ENCODE results near the gene LTO1.

LTO1 gene

DNA sequence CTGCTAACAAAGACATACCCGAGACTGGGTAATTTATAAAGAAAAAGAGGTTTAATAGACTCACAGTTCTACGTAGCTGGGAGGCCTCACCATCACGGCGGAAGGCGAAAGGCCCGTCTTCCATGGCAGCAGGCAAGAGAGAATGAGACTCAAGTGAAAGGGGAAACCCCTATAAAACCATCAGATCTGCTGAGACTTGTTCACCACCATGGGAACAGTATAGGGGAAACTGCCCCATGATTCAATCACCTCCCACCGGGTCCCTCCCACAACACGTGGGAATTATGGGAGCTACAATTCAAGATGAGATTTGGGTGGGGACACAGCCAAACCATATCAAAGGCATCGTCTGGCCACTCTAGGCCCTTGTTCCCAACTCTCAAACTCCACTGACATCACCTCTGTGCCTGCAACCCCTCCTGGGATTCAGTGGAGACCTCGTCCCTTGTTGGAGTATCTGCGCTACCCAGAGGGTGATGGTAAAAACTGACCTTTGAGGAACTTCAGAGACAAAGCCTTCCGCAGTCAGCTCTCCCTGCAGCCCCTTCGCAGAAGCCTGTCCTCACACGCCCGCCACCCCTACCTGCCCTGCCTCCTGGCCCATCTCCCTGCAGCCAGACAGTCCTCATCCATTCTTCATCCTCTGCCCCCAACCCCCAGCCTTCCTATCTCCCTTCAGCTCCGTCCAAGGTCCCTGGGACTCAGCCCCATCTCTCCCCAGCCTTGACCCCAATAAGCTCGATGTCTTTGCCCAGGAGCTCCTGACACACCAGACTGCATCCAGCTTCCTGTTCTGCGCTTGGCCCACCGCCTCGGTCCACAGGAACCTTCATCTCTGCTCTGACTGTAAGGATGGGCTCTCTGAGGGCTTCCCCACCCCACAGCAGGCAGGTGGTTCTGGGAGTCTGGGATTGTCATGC, 18.4 kb downstream of the LTO1 start:
- DNase-seq = no peak

DNA sequence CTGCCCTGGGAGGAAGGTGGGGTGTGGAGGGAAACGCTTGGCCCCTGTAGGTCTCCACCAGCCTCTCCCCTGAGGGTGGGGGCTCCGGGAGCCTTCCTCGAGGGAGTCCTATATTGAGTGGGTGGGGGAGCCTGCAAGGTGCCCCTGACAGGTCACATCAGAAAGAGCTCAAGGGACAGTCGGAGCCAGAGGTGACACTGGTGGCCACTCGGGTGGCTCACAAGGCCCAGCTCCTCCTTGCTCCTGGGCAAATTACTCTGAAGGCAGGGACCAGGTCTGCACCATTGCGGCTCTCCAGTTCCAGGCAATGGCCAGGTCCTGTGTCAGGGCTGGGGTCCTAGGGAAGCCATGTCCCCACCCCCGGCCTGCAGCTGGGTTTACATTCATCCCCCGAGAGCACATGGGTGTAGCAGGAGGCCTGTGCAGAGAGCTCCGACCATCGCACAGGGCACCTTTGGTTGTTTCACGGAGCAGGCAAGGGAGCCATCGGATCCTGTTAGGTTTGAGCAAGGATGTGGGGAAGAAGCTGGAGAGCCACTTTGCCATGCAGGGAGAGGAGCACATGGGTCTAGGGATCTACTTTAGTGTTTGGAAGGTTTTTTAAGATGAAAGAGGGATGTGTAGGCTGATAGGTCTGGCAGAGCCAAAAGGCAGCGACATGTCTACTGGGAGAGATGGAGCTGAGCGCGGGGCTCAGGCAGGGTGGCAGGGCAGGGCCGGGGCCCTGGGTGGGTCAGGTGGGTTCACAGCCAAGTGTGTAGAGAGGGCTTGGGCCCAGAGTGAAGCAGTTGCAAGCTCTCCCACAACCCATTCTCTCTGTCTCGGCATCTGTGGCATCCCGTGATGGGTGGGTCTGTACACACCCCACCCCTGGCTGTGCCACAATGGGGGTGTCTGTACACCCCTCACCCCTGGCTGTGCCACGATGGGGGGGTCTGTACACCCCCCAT, 19.4 kb downstream of the LTO1 start:
- no peak for DNase-seq

DNA sequence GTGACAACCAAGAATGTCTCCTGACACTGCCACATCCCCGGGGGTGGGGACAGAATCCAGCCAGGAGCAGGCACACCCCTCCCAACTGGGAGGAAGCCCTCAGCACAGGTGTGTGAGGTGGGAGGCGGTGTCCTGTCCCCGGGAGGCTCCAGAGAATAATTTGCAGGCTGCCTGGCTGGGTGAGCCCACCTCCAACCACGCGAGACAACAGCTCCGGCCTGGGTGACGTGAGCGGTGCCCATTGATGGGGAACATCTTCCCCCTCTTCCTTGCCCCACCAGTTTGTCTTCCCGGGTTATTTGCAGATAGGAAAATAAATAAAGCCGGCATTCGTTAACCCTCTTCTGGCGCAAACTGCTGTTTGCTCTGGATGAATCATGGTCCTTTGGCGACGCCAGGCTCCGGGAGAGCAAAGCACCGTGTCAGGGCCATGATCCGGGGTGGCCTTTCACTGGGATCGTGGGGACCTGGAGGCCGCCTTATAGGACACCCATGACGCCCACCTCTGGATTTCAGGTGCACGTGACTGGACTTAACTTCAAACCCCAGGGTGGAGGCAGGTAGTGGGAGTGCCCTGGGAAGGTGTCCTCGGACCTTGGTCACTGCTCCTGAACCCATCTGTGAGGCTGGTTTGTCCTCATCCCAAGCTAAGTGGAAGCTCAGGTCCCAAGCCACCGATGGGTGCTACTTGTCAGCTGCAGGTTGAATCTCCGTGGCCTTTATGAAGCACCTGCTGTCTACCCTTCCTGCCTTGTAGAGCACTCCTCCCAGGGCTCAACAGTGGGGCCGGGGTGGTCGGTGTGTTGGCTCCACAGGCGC, 20.3 kb downstream of the LTO1 start:
- DNase-seq = no peak

GRCh38 chr11:69654001-69654659, 21.0 kb downstream of the LTO1 start:
- DNase-seq = no peak

DNA sequence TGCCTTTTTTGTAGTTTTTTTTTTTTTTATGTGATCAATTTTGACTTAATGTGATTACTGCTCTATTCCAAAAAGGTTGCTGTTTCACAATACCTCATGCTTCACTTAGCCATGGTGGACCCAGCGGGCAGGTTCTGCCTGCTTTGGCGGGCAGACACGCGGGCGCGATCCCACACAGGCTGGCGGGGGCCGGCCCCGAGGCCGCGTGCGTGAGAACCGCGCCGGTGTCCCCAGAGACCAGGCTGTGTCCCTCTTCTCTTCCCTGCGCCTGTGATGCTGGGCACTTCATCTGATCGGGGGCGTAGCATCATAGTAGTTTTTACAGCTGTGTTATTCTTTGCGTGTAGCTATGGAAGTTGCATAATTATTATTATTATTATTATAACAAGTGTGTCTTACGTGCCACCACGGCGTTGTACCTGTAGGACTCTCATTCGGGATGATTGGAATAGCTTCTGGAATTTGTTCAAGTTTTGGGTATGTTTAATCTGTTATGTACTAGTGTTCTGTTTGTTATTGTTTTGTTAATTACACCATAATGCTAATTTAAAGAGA, 21.7 kb downstream of the LTO1 start:
- DNase-seq = no peak

DNA sequence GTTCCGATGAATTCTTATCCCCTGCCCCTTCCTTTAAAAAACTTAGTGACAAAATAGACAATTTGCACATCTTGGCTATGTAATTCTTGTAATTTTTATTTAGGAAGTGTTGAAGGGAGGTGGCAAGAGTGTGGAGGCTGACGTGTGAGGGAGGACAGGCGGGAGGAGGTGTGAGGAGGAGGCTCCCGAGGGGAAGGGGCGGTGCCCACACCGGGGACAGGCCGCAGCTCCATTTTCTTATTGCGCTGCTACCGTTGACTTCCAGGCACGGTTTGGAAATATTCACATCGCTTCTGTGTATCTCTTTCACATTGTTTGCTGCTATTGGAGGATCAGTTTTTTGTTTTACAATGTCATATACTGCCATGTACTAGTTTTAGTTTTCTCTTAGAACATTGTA, 22.2 kb downstream of the LTO1 start:
- DNase-seq = no peak

DNA sequence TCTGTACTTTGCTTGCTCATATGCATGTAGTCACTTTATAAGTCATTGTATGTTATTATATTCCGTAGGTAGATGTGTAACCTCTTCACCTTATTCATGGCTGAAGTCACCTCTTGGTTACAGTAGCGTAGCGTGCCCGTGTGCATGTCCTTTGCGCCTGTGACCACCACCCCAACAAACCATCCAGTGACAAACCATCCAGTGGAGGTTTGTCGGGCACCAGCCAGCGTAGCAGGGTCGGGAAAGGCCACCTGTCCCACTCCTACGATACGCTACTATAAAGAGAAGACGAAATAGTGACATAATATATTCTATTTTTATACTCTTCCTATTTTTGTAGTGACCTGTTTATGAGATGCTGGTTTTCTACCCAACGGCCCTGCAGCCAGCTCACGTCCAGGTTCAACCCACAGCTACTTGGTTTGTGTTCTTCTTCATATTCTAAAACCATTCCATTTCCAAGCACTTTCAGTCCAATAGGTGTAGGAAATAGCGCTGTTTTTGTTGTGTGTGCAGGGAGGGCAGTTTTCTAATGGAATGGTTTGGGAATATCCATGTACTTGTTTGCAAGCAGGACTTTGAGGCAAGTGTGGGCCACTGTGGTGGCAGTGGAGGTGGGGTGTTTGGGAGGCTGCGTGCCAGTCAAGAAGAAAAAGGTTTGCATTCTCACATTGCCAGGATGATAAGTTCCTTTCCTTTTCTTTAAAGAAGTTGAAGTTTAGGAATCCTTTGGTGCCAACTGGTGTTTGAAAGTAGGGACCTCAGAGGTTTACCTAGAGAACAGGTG, 23.1 kb downstream of the LTO1 start:
- no peak for DNase-seq

GRCh38 chr11:69650832-69651344, 24.3 kb downstream of the LTO1 start:
- DNase-seq = no peak

- no peak for DNase-seq
These were observed 24.9 kb downstream of the LTO1 start for GRCh38 chr11:69650081-69650831.

DNA sequence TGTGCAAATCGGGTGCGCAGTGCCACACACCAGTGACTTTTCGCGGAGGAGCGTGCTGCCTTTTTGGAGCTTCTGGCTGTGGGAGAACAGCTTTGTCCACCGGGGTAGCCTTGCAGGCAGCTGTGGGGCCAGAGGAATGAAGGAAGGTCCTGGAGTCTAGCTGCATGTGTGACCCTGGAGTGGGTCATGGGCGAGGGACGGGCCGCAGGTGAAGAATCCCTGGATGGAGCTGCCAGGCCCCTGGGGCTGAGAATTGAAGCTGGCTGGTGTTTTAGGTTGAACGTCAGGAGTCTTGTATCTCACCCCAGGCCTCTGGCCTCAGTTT, 25.6 kb downstream of the LTO1 start:
- no peak for DNase-seq

DNA sequence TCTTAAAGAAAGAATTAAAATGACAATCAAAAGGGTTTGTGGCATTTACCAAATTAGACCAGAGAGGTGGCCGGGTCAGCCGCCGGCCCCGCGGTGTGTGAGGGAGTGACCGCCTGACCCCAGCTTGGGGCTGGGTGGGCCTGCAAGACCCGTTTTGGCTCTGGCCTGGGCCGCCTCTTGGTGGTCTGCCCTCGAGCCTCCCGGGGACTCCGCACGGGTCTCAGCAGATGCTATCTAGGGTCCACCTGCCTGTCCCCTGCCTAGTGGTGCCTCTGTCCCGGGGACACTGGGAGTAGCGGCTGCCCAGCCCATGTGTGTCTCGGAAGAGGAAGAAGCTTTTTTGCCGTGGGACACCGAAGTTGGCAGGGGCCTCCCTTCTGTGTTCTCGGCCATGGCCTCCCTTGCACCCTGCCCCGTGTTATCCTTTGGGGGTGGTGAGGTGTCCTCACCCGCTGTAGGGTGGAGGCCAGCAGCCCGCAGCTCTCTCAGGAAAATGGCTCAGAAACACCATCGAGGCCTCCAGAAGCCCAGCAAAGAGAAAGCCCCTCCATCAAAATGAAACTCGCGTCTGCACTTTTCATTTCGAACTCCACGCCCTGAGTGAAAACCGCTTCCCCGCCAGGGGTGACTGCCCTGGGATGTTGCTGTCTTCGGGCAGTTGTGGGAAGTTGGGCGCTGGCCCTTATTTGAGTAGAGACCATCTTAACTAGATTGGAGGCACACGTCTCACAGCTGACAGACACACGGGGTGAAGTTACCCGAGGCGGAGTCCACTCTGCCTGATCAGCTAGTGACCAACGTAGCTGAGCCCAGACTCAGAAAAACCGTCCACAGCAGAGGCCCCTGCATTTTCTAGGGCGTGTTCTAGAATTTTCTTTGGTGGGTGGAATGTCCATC, 26.2 kb downstream of the LTO1 start:
- DNase-seq = no peak

- DNase-seq = no peak
These were observed 27.2 kb downstream of the LTO1 start for GRCh38 chr11:69647761-69648497.

- no peak for DNase-seq
These were observed 27.8 kb downstream of the LTO1 start for GRCh38 chr11:69647390-69647748.

DNA sequence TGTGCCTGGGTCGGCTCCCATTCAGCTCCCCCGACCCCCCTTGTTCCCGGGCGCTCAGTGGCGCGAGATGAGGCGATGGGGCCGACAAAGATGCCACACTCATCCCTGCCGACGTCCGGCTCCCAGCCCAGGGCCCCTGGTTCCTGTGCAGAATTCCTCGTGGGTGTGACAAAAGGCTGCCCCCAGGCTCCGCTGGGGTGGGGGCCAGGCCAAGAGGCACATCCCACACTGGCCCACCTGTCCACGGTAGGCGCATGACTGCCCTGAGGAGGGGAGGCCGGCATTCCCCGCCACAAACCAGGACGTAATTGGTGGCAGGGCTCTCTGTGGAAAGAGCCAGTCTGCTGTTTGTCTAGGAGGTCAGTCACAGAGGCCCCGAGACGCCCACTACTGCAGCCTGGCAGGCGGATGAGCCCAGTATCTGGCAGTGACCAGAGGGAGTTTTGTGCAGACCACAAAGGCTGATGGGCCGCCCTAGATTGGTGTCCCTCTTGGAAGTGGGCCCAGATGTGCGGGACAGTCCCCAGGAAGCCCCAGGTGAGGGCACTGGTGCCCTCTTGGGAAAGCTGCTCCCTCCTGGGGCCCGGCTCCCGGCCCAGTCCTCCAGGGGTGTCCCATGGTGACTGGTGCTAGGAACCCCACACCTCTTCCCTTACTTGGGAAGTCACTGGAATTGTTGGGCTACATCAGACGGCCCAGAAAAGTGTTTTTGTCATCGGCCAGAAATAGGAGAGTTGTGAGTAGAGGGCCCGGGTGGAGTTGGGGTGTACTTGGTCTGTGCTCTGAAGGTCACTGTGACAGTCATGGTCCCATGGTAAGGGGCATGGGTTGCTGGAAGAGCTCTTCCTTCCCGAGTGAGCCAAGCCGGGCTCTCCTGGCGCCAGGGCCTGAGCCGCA, 28.4 kb downstream of the LTO1 start:
- no peak for DNase-seq

GRCh38 chr11:69645801-69646492, 29.2 kb downstream of the LTO1 start:
- DNase-seq = no peak

DNA sequence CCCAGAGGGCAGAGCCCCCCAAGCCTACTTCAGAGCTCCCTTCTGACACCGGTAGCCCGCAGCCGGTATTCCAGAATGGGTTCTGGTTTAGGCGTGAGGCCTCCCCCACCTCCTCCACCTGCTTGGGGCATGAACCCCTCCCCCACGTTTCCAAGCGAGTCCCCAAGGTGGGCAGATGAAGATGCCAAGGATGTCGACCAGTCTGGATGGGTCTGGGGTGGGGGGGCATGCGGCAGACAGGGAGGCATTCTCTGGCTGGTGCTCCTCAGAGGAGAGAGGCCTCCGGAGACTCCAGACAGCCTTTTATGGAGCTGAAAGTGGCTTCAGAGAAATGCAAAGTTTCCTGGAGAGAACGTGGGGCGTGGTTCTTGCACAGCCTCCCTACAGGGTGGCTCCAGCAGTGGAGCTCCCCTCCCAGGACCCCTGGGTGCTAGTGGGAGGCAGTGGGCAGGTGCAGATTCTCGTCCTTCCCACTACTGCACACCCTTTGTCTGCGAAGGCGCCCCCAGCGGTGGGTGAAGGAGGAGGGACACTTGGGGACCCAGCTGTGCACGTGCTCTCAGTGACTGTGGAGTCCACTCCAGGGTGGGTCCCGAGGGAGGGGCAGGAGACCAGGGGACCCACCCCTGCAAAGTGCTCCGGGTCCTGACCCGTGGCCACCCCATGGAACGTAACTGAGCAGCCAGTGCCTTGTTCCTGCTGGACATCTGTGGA, 30.0 kb downstream of the LTO1 start:
- no peak for DNase-seq

Data from NCI-H1694 (cell line).